ENCODE measurements around the gene TCP1.

GRCh38 chr6:159819098-159819497 is 29.7 kb upstream of the TCP1 start:
- no peak for TF ChIP-seq POLR2A (IDR thresholded peaks at IDR 0.05; ENCODE audit: low read length)
- no peak for TF ChIP-seq GATA1 (IDR thresholded peaks at IDR 0.05; ENCODE audit: low read depth, low read length)
